HepG2 (cell line): ENCODE data around the gene IER5L. TPM values are rescaled to one million over a fixed set of nuclear protein-coding genes. Genes with fewer than 3 reads are reported as not detected.

Source experiments
- ATAC-seq: fragments of 200-7000 bp; cut with Tn5 transposase; 3 replicates; pipeline ENCODE4 v1.9.1; 2020; ENCODE audit warnings: mild to moderate bottlenecking, moderate library complexity
- BruUV-seq: library from RNA; stranded (reverse); fragments of 400-500 nt; replicated peaks from 2 replicates; lab custom pipeline; 2021; lab: Mats Ljungman, UMichigan
- CTCF ChIA-PET: fragments of 300-600 bp; formaldehyde crosslinking; extraction: SDS; loops from one replicate; lab custom pipeline; 2021; ENCODE audit warnings: low total read pairs, inconsistent platforms, low intra/inter-chr PET ratio; lab: Yijun Ruan, JAX
- POLR2A ChIA-PET: fragments of 350-600 bp; sonication (Branson Sonifier 250); formaldehyde crosslinking; loops from one replicate; lab custom pipeline; 2020; ENCODE audit warnings: antibody characterized with exemption, inconsistent platforms; lab: Yijun Ruan, JAX
- DNase-seq: peaks from one replicate; pipeline ENCODE4 v3.0.0-alpha.2; 2015; ENCODE audit warnings: low spot score
- FAIRE-seq: peaks from 3 replicates; lab custom pipeline; 2011; peaks lifted over from hg19 to GRCh38; lab: Jason Lieb, UNC
- H2AFZ ChIP-seq: one replicate; pipeline ENCODE4 v1.6.1; 2011; ENCODE audit warnings: low read length, inconsistent platforms
- H3K27ac ChIP-seq: fragments of 300-600 bp; 3 replicates; pipeline ENCODE4 v1.8.0; 2011; ENCODE audit warnings: mixed run types, mild to moderate bottlenecking, mixed read lengths, low read length, inconsistent platforms; ENCODE audit not compliant: insufficient read depth; ENCODE audit errors: extremely low read length
- H3K27me3 ChIP-seq, 2 experiments: fragments of 200-600 bp in 1 of 2; 2 replicates in 1 of 2; 3 replicates in 1 of 2; pipeline versions ENCODE4 v1.6.0 to v1.8.0; 2011; ENCODE audit warnings: low read length in 2 of 2, mild to moderate bottlenecking in 2 of 2, moderate library complexity in 2 of 2, inconsistent platforms in 1 of 2; ENCODE audit not compliant: insufficient read depth in 2 of 2, control insufficient read depth in 1 of 2
- H3K36me3 ChIP-seq, 2 experiments: fragments of 200-600 bp in 1 of 2; replicated peaks in 1 of 2; 2 replicates in 1 of 2; 3 replicates in 1 of 2; pipeline versions ENCODE4 v1.5.1 to v1.8.0; 2011; ENCODE audit warnings: low read length in 2 of 2, inconsistent platforms in 1 of 2; ENCODE audit not compliant: insufficient read depth in 2 of 2, control insufficient read depth in 1 of 2
- H3K4me1 ChIP-seq: 2 replicates; pipeline ENCODE4 v1.5.1; 2012; ENCODE audit warnings: low read length, inconsistent platforms; ENCODE audit not compliant: insufficient read depth
- H3K4me2 ChIP-seq: 2 replicates; pipeline ENCODE4 v1.6.0; 2011; ENCODE audit warnings: low read depth, low read length, inconsistent platforms
- H3K4me3 ChIP-seq, 3 experiments: fragments of 200-600 bp in 1 of 3; sonication (generic), shearing (Covaris generic) in 1 of 3; replicated peaks in 1 of 3; 2 replicates each; pipeline ENCODE4 v1.5.1; 2011 to 2016; ENCODE audit warnings: low read length in 3 of 3, inconsistent platforms in 2 of 3, low read depth in 2 of 3, mild to moderate bottlenecking in 2 of 3, control low read depth in 1 of 3, mixed read lengths in 1 of 3; ENCODE audit not compliant: insufficient read depth in 1 of 3
- H3K79me2 ChIP-seq: one replicate; pipeline ENCODE4 v1.6.1; 2011; ENCODE audit warnings: low read length, inconsistent platforms; ENCODE audit not compliant: insufficient read depth
- H3K9ac ChIP-seq: 2 replicates; pipeline ENCODE4 v1.6.0; 2011; ENCODE audit warnings: mild to moderate bottlenecking, low read depth, low read length, inconsistent platforms; ENCODE audit not compliant: insufficient read depth
- H3K9me3 ChIP-seq: 2 replicates; pipeline ENCODE4 v1.5.1; 2012; ENCODE audit warnings: mild to moderate bottlenecking, low read length
- H4K20me1 ChIP-seq: 2 replicates; pipeline ENCODE4 v1.6.0; 2011; ENCODE audit warnings: inconsistent platforms, mild to moderate bottlenecking, low read length, moderate library complexity; ENCODE audit not compliant: insufficient read depth
- CEBPB ChIP-seq: IDR thresholded peaks from 2 replicates; pipeline ENCODE4 v1.6.1; 2011; ENCODE audit warnings: low read depth, low read length, improper control_type of control experiment, borderline replicate concordance
- MAFF ChIP-seq: IDR thresholded peaks from 2 replicates; pipeline ENCODE4 v1.6.1; 2011; ENCODE audit warnings: low read depth, low read length, improper control_type of control experiment
- MZF1 ChIP-seq: sonication (generic); formaldehyde crosslinking; IDR thresholded peaks from 2 replicates; pipeline ENCODE4 v1.8.1; 2023; ENCODE audit warnings: mild to moderate bottlenecking, missing genetic modification reagents, borderline replicate concordance
- NBN ChIP-seq: fragments of 450-650 bp; conservative IDR thresholded peaks from 2 replicates; pipeline ENCODE4 v1.6.1; 2017
- RXRB ChIP-seq: IDR thresholded peaks from 2 replicates; pipeline ENCODE4 v1.6.1; 2016; ENCODE audit warnings: borderline replicate concordance, missing genetic modification reagents, missing compliant biosample characterization
- SP2 ChIP-seq: sonication (generic); formaldehyde crosslinking; IDR thresholded peaks from 2 replicates; pipeline ENCODE4 v1.5.1; 2020; ENCODE audit warnings: mild to moderate bottlenecking, missing genetic modification reagents
- TCF7L2 ChIP-seq: IDR thresholded peaks from 2 replicates; pipeline ENCODE4 v1.6.1; 2011; ENCODE audit warnings: mild to moderate bottlenecking, low read depth, low read length, moderate library complexity
- ZKSCAN1 ChIP-seq: fragments of 150-350 bp; IDR thresholded peaks from 2 replicates; pipeline ENCODE4 v1.6.1; 2014; ENCODE audit warnings: low read length
- ZNF343 ChIP-seq: sonication (generic); formaldehyde crosslinking; IDR thresholded peaks from 2 replicates; pipeline ENCODE4 v1.4.0; 2020; ENCODE audit warnings: mild to moderate bottlenecking, missing genetic modification reagents
- ZSCAN21 ChIP-seq: sonication (generic); formaldehyde crosslinking; IDR thresholded peaks from 2 replicates; pipeline ENCODE4 v1.8.0; 2022; ENCODE audit warnings: mild to moderate bottlenecking, missing genetic modification reagents, moderate library complexity, borderline replicate concordance
- WGBS: methylation state at CpG from one replicate; pipeline ENCODE4 v1.1.6; 2017; ENCODE audit warnings: low lambda C conversion rate; 5-methylcytosine and 5-hydroxymethylcytosine counted together
- in situ Hi-C: cut with HindIII; loops from 2 replicates; pipeline ENCODE4 v1.10.0; 2017; ENCODE audit warnings: low pct_unique_long_range_greater_than_20kb; ENCODE audit not compliant: extremely low pct_ligation_motif_present
- intact Hi-C: fragments of 100-400 bp; cut with micrococcal nuclease; formaldehyde crosslinking; loops from one replicate; pipeline ENCODE4 v1.10.0; 2022; ENCODE audit not compliant: unreplicated experiment
- polyA plus RNA-seq, 8 experiments: library from polyadenylated mRNA; depleted of rRNA in 3 of 8; stranded (reverse) in 7 of 8; unstranded in 1 of 8; fragments of >200 nt; fragmentation: Illumina TruSeq in 4 of 8; extraction: Trizol in 4 of 8; gene quantifications; 2 replicates each; pipeline versions ENCODE4 v1.2.1 to v1.2.3, GENCODE V29; 2011 to 2016; ENCODE audit warnings: low read depth in 4 of 8, missing spikeins in 1 of 8, mixed read lengths in 1 of 8; ENCODE audit not compliant: insufficient read depth in 1 of 8
- total RNA-seq, 5 experiments: library from RNA; depleted of rRNA; stranded (reverse); fragments of >200 nt; fragmentation: Illumina TruSeq; extraction: Trizol; gene quantifications; 2 replicates each; pipeline ENCODE4 v1.2.3, GENCODE V29; 2016; ENCODE audit warnings: low read depth in 1 of 5
- TF ChIP-seq, protein P1 (sequence below): sonication (generic); formaldehyde crosslinking; IDR thresholded peaks from 2 replicates; pipeline ENCODE4 v1.4.0; 2020; ENCODE audit warnings: missing genetic modification reagents

Gene IER5L
- total and polyA plus RNA-seq, 2 of the 13 experiments (the other 11 are each of a cell fraction or from before 2014, with no cell fraction given) = 1.8 to 3.3 TPM

DNA sequence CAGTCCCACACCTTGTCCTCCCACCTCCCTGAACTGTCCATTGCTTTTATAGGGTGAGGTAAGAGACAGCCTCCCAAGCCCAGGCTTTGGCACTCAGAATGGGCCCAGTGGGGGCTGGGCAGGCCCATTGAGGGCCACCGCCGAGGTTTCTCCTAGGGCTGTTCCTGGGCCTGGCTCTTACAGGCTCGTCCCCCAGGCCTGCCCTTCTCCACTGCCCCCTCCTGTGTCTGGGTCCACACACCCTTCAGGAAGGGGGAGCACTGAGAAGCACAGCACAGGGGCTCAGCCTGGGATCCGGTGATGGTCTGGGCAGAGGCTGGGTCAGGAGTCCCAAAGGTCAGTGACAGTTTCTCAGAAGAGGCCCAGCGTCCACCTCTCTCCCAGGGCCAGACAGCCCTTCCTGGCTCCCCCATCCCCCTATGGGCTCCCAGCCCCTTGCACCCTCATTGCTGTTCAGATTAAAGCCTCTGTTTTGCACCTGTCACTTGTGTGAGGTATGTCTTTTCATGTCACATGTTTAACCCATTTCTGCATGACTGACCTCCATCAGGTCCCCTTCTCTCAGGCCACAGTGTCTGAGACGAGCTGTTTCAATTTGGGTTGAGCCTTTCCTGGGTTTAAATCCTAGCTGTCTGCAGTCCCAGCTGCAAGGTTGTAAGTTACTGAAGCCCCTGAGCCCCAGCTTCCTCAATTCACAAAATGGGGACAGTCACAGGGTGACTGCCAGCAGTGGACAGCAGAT lies 29.4 kb downstream of the IER5L start:
- no peaks in the 10 kb centered on the region for H3K79me2 ChIP-seq
- FAIRE-seq (no peak), ATAC-seq (no peak), DNase-seq (no peak)
- no peaks in the 10 kb centered on the region for H3K9me3 ChIP-seq
- POLR2A ChIA-PET = no interaction called here
- H3K4me3 ChIP-seq = no peak overlapping the region
- no peaks in the 10 kb centered on the region for H4K20me1 ChIP-seq
- no peak overlapping the region for H2AFZ ChIP-seq
- H3K27ac ChIP-seq = no peak overlapping the region
- intact Hi-C loops = no loop called here
- BruUV-seq = no TSS peak
- H3K9ac ChIP-seq = no peak overlapping the region
- CTCF ChIA-PET = no interaction called here
- H3K4me2 ChIP-seq = no peak overlapping the region
- in situ Hi-C loops = no loop called here
- WGBS = 89% methylated on average over 3 of the region's 6 CpGs
- H3K4me1 ChIP-seq = peaks cover 22% of the 10 kb centered on the region
- TF ChIP-seq SP2 (CRISPR knock-in tag) (no peak), MZF1 (CRISPR knock-in tag) (no peak), RXRB (CRISPR knock-in tag) (no peak)
- no peaks in the 10 kb centered on the region for H3K27me3 ChIP-seq
- peaks cover 8 to 10% of the 10 kb centered on the region in 2 experiments for H3K36me3 ChIP-seq

- CTCF ChIA-PET = no interaction called here
- no TSS peak for BruUV-seq
- peaks cover 9 to 27% of the 10 kb centered on the region in 2 experiments for H3K36me3 ChIP-seq
- peak overlapping the region; percentile 32 for H3K27ac ChIP-seq
- ATAC-seq = no peak
- FAIRE-seq = no peak
- H3K9ac ChIP-seq = no peak overlapping the region; the same call in 1 of the 2 replicates
- no peak for DNase-seq
- no peak overlapping the region for H2AFZ ChIP-seq
- H3K27me3 ChIP-seq = no peaks in the 10 kb centered on the region
- H3K79me2 ChIP-seq = peaks cover 4% of the 10 kb centered on the region
- no peak overlapping the region for H3K4me3 ChIP-seq
- in situ Hi-C loops (no loop called here), intact Hi-C loops (no loop called here)
- peaks cover 43% of the 10 kb centered on the region for H3K4me1 ChIP-seq
- no peaks in the 10 kb centered on the region for H4K20me1 ChIP-seq
- 100% methylated on average over 6 of the region's 8 CpGs for WGBS
- POLR2A ChIA-PET = interaction anchor here (1.1 kb wide), 1 partner anchor 32 kb away, joined by 3 read pairs; the partner anchor contains the start of gene IER5L
- TF ChIP-seq ZNF343 (CRISPR knock-in tag) (no peak), CEBPB (no peak), NBN (no peak), ZKSCAN1 (no peak), MAFF (no peak), ZSCAN21 (CRISPR knock-in tag) (no peak), TCF7L2 (no peak)
- TF ChIP-seq, protein P1, sequence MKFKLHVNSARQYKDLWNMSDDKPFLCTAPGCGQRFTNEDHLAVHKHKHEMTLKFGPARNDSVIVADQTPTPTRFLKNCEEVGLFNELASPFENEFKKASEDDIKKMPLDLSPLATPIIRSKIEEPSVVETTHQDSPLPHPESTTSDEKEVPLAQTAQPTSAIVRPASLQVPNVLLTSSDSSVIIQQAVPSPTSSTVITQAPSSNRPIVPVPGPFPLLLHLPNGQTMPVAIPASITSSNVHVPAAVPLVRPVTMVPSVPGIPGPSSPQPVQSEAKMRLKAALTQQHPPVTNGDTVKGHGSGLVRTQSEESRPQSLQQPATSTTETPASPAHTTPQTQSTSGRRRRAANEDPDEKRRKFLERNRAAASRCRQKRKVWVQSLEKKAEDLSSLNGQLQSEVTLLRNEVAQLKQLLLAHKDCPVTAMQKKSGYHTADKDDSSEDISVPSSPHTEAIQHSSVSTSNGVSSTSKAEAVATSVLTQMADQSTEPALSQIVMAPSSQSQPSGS (CRISPR knock-in tag) = no peak
- H3K9me3 ChIP-seq = no peaks in the 10 kb centered on the region
- no peak overlapping the region for H3K4me2 ChIP-seq
Measured at GRCh38 chr9:129146441-129146941, 31.6 kb downstream of the IER5L start.
